Activated T-cell treated with anti-CD3 and anti-CD28 coated beads, Interleukin-2, amount 50 U/mL, for 48 hours (primary cell): ENCODE measurements around the gene INPPL1.
A peak's percentile ranks its signal among the peaks of the same experiment; 100 is the strongest.

Source experiments
- DNase-seq, 2 experiments: peaks; one replicate each; pipeline ENCODE4 v3.0.0-alpha.2; 2020

The INPPL1 gene

DNA sequence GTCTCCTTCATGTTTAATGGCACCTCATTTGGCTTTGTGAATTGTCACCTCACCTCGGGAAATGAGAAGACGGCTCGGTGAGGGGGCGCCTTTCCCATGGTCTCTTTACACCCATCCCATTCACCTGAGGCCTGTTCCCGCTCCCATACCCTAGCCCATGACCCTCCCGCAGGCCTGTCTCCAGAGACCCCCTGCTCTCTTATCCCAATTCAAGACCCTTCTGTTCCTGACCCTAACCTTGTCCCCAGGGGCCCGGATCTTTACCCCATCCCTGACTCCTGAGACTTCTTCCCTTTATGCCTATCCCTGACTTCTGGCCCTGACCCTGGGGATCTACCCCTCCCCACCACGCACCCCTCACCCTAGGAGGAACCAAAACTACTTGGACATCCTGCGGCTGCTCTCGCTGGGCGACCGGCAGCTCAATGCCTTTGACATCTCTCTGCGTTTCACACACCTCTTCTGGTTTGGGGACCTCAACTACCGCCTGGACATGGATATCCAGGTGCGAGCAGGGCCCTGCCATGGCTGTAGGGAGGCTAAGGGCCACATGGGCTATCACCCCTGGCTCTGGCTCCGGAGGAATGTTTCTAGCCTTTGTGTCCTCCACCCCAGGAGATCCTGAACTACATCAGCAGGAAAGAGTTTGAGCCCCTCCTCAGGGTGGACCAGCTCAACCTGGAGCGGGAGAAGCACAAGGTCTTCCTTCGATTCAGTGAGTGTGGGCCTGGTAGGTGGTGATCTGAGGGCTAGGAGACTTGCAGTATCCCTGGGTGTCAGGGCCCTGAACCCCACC lies 7.9 kb downstream of the INPPL1 start:
- no peak for DNase-seq

DNA sequence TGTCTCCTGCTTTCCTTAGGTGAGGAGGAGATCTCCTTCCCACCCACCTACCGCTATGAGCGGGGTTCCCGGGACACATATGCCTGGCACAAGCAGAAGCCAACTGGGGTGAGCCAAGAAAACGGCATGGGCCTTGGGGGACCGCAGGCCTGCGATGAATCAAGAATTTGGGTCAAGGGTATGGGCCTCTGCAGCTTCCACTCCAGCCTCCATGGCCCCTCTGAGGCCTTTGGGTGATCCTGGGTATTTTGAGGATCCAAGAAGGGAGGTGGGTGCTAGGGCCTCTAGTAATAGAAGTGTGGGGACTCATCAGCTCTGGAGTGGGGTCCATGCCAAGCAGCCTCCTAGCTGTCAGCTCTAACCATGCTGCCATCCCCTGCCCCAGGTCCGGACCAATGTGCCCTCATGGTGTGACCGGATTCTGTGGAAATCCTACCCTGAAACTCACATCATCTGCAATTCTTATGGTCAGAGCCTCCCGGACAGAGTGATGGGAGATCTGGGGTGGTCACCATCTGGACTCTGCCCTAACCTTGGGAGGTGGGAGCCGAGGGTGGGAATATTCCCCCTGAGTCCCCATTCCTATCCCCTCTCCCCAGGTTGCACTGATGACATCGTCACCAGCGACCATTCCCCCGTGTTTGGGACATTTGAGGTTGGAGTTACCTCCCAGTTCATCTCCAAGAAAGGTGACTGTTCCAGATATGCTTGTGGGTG lies 8.6 kb downstream of the INPPL1 start:
- no peak for DNase-seq

DNA sequence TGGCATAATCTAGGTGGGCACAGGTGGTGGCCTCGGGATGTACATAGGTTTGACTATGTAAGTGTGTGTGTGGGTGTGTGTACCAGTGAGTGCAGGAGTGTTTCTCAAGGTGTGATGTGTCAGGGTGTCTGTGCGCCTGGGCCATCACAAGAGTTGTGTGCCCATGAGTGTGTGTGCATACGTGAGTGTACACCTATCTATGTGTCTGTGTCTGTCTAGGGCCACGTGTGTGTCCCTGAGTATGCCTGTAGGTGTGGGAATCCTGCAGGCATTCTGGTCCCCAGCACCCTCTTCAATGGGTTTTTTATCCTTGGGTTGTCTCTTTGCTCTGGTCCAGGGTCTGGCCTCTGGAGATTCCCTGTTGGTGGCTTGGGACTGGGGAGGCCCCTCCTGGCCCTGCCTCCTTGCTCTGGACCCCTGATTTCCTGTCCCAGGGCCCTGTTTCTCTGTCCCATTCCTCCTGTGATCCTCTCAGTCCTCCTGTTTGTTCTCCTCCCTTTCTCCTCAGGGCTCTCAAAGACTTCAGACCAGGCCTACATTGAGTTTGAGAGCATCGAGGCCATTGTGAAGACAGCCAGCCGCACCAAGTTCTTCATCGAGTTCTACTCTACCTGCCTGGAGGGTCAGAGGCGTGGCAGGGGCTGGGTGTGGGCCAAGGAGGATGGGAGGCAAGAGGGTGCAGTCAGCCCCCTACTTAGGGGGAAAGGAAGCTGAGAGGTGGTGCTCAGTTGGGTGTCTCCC lies 9.4 kb downstream of the INPPL1 start:
- DNase-seq: no peak

DNA sequence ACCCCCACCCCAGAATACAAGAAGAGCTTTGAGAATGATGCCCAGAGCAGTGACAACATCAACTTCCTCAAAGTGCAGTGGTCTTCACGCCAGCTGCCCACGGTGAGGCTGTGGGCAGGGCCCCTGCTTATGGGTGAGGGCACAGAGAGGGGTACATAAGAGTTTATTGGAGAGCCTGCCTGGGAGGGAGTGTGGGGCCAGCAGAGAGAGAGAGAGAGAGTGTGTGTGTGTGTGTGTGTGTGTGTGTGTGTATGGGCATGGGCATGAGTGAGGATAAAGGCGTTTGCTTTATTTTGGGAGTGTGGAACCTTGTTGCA lies 9.9 kb downstream of the INPPL1 start:
- DNase-seq: no peak

DNA sequence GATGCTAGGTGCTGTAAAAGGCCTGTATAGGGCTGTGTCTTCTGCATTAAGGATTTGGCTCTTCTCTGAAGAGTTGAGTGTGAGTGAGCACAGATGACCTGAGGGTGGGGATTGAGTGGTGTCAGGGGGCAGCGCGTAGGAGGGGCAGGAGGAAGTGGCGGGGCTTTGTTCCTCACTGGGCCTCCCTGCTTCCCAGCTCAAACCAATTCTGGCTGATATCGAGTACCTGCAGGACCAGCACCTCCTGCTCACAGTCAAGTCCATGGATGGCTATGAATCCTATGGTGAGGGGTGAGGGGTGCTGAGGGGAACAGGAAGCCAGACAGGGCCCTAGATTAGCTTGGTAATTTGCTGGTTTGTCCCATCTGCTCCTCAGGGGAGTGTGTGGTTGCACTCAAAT lies 10.4 kb downstream of the INPPL1 start:
- no peak for DNase-seq

DNA sequence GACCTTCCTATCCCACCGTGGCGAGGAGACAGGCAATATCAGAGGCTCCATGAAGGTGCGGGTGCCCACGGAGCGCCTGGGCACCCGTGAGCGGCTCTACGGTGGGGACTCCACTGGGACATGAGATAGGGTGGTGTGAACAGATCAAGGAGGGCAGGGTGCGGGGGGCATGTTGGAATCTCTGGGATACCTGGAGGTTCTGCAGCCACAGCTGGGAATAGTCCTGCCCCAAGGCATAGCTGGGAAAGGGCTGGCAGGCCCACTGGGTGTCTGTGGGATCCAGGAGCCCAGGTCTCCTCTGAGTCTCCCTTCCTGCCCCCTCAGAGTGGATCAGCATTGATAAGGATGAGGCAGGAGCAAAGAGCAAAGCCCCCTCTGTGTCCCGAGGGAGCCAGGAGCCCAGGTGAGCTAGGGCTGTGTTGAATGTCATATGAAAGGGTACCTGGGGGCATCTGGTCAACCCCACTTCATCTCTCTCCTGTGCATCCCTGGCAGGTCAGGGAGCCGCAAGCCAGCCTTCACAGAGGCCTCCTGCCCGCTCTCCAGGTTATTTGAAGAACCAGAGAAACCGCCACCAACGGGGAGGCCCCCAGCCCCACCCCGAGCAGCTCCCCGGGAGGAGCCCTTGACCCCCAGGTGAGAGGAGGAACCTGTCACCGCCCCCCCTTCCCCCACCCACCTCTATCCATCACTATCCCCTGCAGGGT lies 10.9 kb downstream of the INPPL1 start:
- DNase-seq: no peak

DNA sequence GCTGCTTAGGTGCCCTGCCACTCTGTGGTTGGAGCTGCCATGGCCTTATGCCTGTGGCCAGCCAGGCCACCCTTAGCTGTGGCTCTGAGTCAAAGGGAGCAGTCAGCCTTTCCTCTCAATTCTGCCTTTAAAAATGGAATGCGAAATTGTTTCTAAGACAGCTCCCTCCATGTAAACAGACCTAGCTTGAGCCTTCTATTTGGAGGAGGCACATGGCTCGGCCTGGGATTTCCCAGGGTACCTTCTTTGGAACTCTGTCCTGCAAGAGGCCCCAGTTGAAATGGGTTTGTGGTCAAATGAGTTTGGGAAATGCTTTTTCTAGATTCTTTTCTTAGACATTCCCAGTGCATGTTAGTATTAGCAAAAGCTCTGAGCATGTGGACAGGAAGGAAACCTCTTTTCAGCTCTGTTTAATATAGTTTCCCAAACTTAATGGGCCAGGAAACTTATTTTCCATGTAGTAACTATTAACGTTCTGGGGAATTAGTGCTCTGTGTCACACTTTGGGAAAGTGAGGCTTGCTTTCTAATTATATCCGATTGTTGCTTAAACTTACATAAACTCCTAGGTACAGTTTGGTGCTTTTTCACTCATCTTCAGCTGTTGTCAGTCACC lies 11.6 kb downstream of the INPPL1 start:
- DNase-seq: no peak

DNA sequence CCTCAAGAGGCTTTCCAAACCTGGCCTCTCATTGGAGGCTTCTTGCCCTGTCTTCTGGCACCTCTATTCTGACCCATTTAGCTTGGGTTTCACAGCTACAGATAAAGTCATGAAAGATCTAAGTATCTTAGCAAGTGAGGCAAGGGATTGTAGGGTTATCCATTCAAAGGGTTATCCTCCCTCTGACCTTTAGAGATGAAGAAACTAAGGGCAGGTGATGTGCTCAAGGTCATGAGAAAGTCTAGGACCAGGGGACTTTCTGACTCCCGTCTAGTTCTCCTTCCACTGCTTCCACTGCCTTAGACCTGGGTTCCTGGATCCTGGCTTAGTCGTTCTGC lies 12.2 kb downstream of the INPPL1 start:
- DNase-seq: no peak

DNA sequence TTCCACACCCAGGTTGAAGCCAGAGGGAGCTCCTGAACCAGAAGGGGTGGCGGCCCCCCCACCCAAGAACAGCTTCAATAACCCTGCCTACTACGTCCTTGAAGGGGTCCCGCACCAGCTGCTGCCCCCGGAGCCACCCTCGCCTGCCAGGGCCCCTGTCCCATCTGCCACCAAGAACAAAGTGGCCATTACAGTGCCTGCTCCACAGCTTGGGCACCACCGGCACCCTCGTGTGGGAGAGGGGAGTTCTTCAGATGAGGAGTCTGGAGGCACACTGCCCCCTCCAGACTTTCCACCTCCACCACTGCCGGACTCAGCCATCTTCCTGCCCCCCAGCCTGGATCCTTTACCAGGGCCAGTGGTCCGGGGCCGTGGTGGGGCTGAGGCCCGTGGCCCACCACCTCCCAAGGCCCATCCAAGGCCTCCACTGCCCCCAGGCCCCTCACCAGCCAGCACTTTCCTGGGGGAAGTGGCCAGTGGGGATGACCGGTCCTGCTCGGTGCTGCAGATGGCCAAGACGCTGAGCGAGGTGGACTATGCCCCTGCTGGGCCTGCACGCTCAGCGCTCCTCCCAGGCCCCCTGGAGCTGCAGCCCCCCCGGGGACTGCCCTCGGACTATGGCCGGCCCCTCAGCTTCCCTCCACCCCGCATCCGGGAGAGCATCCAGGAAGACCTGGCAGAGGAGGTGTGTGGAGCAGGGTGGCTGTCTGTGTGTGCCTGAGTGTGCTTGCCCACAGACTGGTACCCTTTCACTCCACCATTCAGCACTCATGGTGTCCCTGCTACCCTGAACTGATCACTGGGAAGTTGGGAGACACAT lies 12.8 kb downstream of the INPPL1 start:
- no peak for DNase-seq

DNA sequence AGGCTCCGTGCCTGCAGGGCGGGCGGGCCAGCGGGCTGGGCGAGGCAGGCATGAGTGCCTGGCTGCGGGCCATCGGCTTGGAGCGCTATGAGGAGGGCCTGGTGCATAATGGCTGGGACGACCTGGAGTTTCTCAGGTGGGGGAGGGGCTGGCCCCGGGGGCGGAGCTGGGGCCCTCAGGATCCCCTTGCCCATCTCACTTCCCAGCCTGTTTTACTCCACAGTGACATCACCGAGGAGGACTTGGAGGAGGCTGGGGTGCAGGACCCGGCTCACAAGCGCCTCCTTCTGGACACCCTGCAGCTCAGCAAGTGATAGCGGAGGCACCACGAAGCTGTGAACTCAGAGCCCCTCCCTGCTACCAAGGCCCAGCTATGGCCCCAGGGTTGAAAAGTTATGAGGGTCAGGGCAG lies 13.5 kb downstream of the INPPL1 start:
- peak; percentile 66 to 75 for DNase-seq

DNA sequence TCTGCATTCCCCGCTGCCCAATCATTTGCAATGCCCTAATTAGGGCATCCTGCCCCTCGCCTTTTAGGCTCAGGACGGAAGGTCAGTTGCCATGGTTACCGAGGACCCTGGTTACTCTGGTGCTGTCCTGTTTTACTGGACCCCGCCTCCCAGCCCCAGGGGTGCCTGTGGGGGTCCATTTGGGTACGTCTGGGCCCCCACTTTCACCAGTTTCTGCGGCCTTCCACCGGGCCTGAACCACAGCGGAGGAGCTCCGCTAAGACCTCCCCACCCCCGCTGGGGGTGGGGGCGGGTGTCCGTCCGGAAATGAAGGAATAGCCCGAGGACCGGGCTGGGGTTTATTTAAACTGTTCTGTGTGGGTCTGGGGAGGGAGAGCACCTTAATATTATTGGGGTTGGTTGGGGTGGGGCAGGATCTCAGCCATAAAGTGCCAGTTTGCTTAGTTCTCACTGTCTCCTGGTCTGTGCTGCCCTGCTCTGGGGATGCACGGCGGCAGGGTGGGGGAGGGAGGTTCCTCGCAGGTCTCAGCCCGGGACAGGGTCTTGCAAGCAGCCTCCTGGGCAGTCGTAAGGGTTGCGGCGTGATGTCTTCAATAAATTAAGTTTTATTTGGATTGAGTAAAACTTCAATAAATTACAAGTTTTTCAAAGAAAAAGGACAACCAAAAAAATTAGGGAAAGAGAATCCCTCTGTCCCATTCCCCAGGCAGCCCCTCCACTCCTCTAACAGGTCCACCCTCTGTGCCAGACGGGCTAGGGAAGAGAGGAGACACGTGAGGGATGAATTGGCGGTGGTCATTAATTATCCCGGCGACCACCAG lies 14.1 kb downstream of the INPPL1 start:
- no peak for DNase-seq

DNA sequence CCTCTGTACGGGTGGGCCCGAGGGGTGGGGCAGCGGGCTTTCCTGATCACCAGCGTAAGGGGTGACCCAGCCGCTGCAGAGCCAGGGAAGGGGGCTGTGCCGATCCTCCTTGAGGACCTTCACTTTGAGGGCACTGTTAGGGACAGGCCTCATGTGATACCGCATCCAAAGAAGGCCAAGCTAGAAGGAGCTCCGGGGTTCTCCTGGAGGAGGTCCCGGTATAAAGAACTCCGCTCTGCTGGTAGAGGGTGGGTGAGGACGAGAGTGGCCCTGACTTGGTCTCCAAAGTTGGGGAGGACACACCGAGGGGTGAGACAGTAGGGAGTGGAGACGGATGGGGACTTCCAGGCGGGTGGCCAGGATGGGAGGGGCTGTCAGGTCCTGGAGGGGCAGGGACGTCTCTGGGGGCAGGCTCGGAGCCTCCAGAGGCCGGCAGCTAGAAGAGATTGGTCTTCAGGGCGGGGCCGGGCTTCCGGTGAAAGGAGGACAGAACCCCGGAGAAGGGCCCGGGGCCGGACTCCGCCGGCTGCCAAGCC lies 14.8 kb downstream of the INPPL1 start:
- peak in 1 of 2 experiments; percentile 38 for DNase-seq

DNA sequence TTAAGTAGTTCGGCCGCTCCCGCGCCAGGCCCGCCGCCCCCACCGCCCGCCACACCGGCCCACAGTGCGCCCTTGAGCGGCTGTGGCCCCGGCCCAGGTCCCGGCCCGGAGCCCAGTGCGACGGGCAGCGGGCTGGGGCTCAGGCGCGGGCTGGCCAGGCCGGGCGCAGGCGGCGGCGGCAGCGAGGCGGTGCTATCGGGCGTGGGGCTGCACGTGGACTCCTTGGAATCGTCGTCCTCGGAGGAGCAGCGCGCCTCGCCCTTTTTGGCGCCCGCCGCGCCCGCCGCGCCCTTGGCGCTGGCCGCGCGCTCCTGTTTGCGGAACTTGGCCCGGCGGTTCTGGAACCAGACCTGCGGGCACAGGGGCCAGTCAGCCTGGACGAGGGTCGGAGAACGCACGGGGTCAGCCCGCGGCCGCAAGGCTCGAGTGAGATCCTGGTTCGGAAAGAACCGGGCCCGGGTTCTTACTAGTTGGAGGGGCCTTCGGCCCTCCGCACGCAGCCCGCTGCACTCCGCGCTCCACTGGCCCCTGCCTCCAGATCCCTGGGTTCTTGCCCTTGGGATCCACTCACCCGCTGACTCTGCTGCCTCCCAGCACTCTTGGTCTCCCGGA lies 15.4 kb downstream of the INPPL1 start:
- DNase-seq: peak in 1 of 2 experiments; percentile 38

DNA sequence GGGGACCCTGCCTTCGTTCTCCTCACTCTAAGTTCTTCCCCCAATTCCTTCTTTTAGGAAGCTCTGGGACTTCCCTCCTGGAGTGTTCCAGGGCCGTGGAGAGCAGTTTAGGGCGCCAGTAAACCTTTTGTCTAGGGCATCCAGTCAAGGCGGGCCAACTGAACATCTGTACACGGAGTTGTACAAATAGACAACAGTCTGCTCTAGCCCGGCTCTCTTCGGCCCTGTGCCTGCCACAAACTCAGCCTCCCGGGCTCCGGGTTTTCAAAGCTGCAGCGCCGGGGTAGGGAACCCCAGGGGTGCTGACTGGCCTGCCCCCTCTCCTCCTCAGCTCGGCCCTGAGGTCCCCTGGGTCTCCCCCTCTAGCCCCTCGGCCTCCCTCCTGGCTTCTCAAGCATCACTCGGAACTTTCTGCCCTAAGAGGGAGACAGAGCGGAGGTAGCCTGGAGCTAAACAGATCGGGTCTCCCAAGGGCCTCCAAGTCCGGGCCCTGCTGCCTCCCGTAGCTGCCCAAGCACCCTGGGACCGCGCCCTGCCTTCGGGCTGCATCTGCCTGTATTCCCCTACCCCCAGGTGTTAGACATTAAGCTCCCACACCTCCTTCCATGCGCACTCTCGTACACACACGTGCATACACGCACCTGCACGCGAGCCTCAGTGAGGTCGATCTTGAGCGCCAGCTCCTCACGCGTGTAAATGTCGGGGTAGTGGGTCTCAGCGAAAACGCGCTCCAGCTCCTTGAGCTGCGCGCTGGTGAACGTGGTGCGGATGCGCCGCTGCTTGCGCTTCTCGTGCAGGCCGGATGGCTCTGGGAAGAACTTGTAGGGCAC lies 16.1 kb downstream of the INPPL1 start:
- peak; percentile 44 to 46 for DNase-seq

DNA sequence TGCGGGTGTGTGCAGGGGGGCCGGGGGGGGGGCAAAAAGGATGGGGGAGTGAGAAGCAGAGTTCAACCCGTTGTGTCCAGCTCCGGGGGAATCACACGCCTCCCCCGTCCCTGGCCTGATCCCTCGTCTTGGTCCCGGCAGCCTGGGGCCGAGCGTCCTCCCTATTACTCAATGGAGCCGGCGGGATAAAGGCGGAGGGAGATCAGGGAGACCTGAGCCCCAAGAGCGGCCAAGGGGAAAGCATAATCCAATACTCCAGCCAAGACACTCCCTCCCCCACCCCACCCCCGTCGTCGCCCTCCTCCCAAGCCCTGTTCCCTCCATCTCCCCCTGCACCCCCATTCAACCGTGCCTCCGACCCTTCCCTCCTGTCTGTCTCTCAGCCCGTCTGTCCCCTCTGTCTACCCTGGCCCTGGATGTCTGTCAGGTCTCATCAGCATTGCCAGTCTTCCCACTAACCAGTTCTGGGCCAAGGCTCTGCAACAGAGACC lies 16.8 kb downstream of the INPPL1 start:
- DNase-seq: no peak

DNA sequence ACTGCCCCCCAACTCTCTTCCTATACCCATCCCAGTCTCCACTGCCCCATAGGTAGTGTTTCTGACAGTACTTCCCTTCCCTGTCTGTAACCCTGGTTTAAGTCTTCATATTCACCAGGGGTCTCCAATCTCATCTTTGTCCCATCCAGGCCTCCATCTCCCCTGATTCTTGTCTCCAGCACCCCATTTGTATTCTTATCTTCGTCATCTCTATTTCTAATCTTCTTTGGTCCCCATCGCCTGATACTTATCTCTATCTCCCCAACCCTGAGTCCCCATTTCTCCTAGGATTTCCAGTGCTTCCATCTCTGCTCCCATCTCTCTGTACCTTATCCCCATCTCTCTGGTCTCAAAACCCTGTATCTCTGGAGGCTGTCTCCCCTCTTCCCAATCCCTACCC lies 17.6 kb downstream of the INPPL1 start:
- DNase-seq: no peak

DNA sequence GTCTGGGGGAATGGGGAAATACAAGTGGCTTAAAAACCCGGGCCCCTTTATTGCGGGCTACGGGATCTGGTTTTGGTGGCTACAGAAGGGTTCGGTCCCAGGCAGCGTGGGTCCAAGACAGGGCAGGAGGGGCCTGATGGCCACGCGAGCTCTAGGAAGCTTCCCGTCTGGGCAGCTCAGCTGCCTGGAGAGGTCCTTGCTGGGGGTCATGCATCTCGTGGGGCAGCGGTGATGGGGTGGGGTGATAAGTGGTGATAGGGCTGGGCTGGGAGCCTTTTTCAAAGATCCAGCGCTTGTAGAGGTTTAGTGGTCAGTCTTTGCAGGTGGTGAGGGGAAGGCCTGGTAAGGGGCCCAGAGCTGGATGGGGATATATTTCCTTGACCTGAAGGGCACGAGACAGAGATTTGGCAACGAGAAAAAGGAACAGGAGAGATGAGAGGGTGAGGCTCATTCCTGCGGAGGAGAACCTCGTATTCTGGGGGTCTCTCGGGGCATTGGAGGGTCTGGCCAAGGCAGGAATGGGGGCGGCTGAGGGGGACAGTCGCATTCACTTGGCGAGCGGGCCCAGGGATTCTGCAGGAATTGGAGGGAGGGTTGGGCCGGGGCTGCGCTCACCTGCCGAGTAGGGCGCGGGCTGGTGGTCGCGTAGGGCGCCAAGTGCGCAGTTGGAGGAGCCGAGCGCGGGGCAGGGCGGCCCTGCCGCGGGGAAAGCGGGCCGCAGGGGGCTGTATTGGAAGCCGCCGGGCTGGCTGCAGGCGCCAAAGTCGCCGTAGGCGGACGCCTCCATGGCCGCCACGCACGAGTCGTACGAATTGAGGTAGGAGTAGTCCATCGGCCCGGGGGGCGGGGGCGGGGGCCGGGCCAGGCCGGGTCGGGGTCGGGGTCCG lies 18.8 kb downstream of the INPPL1 start:
- no peak for DNase-seq

DNA sequence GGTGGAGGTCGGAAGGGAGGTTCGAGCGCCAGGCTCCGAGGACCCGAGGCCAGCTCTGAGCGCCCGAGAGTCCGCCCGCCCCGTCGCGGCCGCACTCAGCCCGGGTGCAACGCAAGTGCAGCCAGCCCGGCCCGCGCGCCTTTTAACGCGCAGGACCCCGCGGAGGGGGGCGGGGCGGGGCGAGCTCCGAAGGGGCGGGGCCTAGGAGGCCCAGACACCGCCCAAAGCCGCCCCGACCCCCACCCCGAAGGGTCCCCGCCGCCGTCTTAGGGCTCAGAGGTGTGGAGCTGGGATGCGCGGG lies 19.4 kb downstream of the INPPL1 start, which contains the start of gene PHOX2A:
TSS of gene PHOX2A (minus strand) at position 117 of the 301 bp plus-strand sequence. CDS start 172 bp downstream, outside the sequence.
- DNase-seq: no peak
